GM13977 (cell line): Measurements from ENCODE around the gene NSG2.

ENCODE experiments used
- DNase-seq: peaks from one replicate; pipeline ENCODE4 v3.0.0; 2012; ENCODE audit warnings: low spot score
- in situ Hi-C: fragments of 300-500 bp; cut with MboI; formaldehyde crosslinking; loops from one replicate; pipeline ENCODE4 v1.12.0; 2022; ENCODE audit warnings: low sequenced_read_pairs, low pct_unique_long_range_greater_than_20kb, mixed read lengths, inconsistent platforms; ENCODE audit not compliant: unreplicated experiment
- TF ChIP-seq, protein P1 (sequence below): IDR thresholded peaks from 2 replicates; pipeline ENCODE4 v1.5.1; 2012; ENCODE audit warnings: mild to moderate bottlenecking, control low read depth; ENCODE audit not compliant: insufficient read depth; ENCODE audit errors: extremely low read depth, missing control alignments

Gene NSG2

DNA sequence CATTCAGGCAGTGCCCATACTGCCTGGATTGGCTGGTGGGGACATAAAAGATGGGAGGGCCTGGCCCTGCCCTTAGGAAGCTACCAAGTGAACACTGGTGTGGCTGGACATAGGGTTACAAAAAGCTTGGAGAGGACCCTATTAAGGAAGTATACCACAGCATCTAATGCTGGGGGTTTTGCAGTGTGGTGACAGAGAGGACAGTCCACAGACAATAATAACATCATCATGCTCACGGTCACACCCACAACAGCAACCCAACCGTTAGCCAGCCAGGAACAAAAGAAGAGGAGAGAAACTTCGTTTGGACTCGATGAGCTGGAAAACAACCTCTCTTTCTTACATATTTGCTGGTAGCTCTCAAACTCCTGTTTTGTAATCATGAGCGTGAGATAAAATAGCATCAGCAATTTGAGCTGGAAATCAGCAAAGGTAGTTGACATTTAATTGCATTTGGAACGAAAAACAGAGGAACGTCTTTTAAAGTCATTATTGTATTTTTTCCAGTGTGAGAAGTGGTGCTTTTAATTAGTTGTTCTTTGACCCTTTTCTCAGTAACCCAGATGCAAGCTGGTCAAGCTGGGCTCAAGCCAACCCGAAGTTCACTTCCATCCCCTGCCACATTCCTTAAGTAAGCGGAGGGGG is 73.4 kb downstream of the NSG2 start:
- in situ Hi-C loops = no loop called here

DNA sequence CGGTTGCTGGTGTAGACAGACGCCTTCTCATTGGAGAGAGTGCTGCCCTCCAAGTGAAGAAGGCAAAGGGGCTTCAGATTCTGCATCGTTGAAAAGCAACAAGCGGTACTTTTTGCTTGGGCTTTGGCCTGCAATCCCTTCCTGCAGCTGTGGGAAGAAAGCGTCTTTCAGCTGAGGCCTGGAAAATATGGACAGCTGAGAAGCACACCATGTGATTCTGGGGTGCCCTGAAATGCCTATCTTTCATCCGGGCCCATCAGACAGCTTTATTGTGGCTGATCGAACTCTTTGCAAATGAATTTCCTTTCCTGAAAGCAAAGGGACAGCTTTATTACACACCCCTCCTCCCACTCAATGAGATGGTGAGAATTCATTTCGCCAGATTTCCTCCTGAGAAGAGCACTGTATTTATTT is 74.0 kb downstream of the NSG2 start:
- TF ChIP-seq, protein P1, sequence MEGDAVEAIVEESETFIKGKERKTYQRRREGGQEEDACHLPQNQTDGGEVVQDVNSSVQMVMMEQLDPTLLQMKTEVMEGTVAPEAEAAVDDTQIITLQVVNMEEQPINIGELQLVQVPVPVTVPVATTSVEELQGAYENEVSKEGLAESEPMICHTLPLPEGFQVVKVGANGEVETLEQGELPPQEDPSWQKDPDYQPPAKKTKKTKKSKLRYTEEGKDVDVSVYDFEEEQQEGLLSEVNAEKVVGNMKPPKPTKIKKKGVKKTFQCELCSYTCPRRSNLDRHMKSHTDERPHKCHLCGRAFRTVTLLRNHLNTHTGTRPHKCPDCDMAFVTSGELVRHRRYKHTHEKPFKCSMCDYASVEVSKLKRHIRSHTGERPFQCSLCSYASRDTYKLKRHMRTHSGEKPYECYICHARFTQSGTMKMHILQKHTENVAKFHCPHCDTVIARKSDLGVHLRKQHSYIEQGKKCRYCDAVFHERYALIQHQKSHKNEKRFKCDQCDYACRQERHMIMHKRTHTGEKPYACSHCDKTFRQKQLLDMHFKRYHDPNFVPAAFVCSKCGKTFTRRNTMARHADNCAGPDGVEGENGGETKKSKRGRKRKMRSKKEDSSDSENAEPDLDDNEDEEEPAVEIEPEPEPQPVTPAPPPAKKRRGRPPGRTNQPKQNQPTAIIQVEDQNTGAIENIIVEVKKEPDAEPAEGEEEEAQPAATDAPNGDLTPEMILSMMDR = no peak
- in situ Hi-C loops = no loop called here

More for the DNA sequence above, 73.4 kb downstream of the NSG2 start:
- TF ChIP-seq, protein P1 = no peak
- no peak for DNase-seq

DNA sequence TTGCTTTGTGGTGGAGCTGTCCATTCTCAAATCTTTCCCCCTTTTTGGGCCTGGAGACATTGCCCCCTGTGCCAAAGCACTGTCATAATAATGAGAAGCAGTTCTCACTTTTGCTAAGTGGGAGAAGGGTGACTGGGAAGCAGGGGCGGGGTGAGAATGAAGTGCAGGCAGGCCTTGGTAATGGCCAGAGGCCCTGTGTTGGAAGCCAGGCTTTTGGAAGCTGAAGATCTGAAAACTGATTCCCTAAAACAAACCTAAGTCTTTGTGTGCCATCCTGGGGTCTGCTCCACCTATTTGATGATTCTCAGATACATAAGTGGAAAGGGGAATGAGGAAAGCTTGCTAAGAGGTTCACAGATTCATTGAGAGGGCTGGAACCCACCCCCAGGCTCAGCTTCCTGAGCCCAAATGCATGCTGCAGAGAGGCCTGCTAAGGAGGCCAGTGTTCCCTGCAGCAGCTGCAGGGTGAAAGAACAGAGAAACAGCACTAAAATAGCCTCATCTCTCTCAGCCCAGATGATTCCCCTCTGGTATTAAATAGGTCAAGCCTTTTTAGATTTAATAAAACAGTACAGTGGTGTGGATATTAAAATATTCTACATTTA is 75.0 kb downstream of the NSG2 start:
- no peak for DNase-seq
- in situ Hi-C loops = no loop called here
- TF ChIP-seq, protein P1 = no peak

More for the DNA sequence above, 74.0 kb downstream of the NSG2 start:
- DNase-seq = no peak

DNA sequence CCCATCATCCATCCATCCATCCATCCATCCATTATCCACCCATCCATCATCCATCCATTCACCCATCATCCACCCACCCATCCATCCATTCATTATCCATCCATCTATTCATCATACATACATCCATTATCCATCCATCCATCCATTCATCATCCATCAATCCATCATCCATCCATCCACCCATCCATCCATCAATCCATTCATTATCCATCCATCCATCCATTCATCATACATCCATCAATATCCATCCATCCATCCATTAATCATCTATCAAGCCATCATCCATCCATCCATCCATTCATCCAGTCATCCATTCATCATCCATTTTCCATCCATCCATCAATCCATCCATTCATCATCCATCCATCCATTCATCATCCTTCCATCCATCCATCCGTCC is 89.0 kb downstream of the NSG2 start:
- no peak for DNase-seq
- in situ Hi-C loops = no loop called here
- TF ChIP-seq, protein P1 = no peak

DNA sequence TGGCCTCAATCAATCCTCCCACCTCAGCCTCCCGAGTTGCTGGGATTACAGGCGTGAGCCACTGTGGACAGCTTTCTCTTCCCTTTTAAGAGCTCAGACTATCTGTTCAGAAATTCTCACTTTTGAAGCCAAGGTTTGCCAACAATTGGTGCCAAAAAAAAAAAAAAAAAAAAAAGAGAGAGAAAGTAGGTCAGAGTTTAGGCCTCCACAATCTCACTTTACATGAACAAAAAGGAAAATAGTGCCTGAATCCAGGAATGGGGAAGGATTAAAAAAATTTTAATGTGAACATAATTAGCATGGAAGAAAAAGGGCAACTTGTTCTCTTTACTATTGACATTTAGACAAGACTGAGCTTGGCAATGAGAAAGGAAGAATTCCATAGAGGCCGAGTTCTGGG is 94.1 kb downstream of the NSG2 start:
- in situ Hi-C loops = no loop called here
- DNase-seq = no peak
- TF ChIP-seq, protein P1 = no peak

DNA sequence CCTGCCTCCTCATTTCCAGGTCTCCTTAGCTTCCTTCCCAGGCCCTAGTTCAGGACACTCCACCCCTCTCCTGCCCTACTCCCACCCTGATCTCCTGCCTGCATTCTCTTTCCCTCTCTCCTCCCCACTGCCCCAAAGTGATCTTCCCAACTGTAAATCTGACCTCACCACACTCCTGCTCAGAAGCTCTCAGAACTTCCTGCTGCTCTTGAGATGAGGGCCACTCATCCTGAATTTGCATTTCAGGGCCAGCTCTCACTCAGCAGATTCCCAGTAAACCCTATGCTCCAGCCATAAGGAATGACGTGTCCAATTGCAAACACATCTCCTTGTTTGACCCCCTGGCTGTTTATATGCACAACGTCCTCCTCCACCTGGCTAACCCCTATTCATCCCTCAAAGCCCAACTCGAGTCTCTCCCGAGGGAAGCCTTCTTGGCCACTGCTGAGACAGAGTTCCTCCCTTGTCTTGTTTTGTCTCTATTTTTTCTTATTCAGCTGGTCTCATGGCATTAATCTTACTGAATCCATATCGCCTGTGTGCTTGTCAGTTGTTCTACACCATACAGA is 95.0 kb downstream of the NSG2 start:
- in situ Hi-C loops = no loop called here
- TF ChIP-seq, protein P1 = no peak
- no peak for DNase-seq
